Tibial nerve (tissue), 4 donors: ENCODE measurements around the gene RCSD1. TPM values are rescaled to one million over a fixed set of nuclear protein-coding genes. Genes with fewer than 3 reads are reported as not detected.

Experiments
- DNase-seq, 2 donors: peaks; one replicate each; pipeline ENCODE4 v3.0.0-alpha.2; 2019; ENCODE audit warnings: low spot score in 2 of 2
- H3K27ac ChIP-seq, 4 donors: fragments of 200-600 bp; sonication (generic) in 3 of 4; one replicate each; pipeline ENCODE4 v1.5.1; 2017 to 2019; ENCODE audit warnings: mild to moderate bottlenecking in 1 of 4
- H3K27me3 ChIP-seq, 2 donors: fragments of 200-600 bp; sonication (generic) in 1 of 2; one replicate each; pipeline versions ENCODE4 v1.5.1 to v1.6.0; 2017 to 2019
- H3K36me3 ChIP-seq, 3 donors: fragments of 200-600 bp; sonication (generic); one replicate each; pipeline ENCODE4 v1.5.1; 2018 to 2019
- H3K4me1 ChIP-seq, 4 donors: fragments of 200-600 bp; sonication (generic) in 3 of 4; one replicate each; pipeline ENCODE4 v1.5.1; 2017 to 2019
- H3K4me3 ChIP-seq, 4 donors: fragments of 200-600 bp; sonication (generic) in 3 of 4; one replicate each; pipeline ENCODE4 v1.5.1; 2017 to 2019; ENCODE audit warnings: mild to moderate bottlenecking in 1 of 4, moderate library complexity in 1 of 4
- H3K9me3 ChIP-seq, 4 donors: fragments of 200-600 bp; sonication (generic) in 3 of 4; one replicate each; pipeline ENCODE4 v1.5.1; 2017 to 2019
- EP300 ChIP-seq, 2 donors: sonication (generic); formaldehyde crosslinking; IDR thresholded peaks; one replicate each; pipeline ENCODE4 v1.6.1; 2017; ENCODE audit warnings: antibody characterized with exemption in 2 of 2, mild to moderate bottlenecking in 1 of 2
- POLR2A ChIP-seq, 2 donors: fragments of 450-650 bp; IDR thresholded peaks; one replicate each; pipeline ENCODE4 v1.6.1; 2017; ENCODE audit warnings: antibody characterized with exemption in 2 of 2, mild to moderate bottlenecking in 2 of 2, moderate library complexity in 2 of 2
- WGBS, 2 donors: methylation state at CpG; one replicate each; pipeline ENCODE4 v1.1.5; 2018; 5-methylcytosine and 5-hydroxymethylcytosine counted together
- total RNA-seq, 4 donors: library from RNA; depleted of rRNA; stranded (reverse); fragments of >200 nt; gene quantifications; one replicate each; pipeline ENCODE4 v1.1.0, GENCODE V29; 2016
- TF ChIP-seq, protein P1 (sequence below), 5 experiments: fragments of 200-600 bp in 3 of 5; fragments of 450-650 bp in 2 of 5; sonication (generic) in 3 of 5; IDR thresholded peaks; one replicate each; pipeline ENCODE4 v1.5.1; 2016 to 2019; ENCODE audit warnings: antibody characterized with exemption in 5 of 5, mild to moderate bottlenecking in 3 of 5, moderate library complexity in 2 of 5

The RCSD1 gene
- total RNA-seq, 4 donors from 2014 or later, result 10.0 to 17.7 (median 12.9) TPM

DNA sequence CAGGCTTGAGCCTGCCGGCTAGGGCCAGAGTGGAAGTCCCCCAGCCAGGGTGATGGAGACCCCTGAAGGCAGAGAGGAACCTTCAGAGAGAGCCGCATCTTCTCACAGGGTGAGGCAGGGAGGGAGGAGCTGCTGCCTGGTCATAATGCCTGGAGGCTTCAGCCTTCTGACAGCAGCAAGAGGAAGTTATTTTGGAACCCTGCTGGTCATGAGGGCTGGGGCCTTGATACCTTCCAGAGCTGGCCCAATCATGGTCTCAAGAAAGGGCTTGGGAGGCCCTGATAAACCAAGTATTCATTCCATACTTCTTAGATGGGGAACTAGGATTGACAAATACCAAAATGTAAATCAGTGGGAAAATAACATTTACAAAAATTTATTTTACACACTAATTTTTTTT lies 65.1 kb downstream of the RCSD1 start:
- H3K36me3 ChIP-seq, result peaks cover 0 to 5% (median 0%) of the 10 kb centered on the region in 3 donors
- peaks cover 0 to 3% (median 0%) of the 10 kb centered on the region in 4 donors for H3K4me1 ChIP-seq
- no peak overlapping the region for H3K27ac ChIP-seq
- no peak for DNase-seq
- TF ChIP-seq, protein P1, sequence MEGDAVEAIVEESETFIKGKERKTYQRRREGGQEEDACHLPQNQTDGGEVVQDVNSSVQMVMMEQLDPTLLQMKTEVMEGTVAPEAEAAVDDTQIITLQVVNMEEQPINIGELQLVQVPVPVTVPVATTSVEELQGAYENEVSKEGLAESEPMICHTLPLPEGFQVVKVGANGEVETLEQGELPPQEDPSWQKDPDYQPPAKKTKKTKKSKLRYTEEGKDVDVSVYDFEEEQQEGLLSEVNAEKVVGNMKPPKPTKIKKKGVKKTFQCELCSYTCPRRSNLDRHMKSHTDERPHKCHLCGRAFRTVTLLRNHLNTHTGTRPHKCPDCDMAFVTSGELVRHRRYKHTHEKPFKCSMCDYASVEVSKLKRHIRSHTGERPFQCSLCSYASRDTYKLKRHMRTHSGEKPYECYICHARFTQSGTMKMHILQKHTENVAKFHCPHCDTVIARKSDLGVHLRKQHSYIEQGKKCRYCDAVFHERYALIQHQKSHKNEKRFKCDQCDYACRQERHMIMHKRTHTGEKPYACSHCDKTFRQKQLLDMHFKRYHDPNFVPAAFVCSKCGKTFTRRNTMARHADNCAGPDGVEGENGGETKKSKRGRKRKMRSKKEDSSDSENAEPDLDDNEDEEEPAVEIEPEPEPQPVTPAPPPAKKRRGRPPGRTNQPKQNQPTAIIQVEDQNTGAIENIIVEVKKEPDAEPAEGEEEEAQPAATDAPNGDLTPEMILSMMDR (IDR thresholded peaks at IDR 0.05), result no peak
- TF ChIP-seq POLR2A (IDR thresholded peaks at IDR 0.05) (no peak), EP300 (IDR thresholded peaks at IDR 0.05) (no peak)
- 73 to 78% methylated on average over 2 of the region's 2 CpGs for WGBS, 2 donors
- H3K9me3 ChIP-seq, result no peaks in the 10 kb centered on the region
- H3K27me3 ChIP-seq, result no peaks in the 10 kb centered on the region
- H3K4me3 ChIP-seq, result no peak overlapping the region

DNA sequence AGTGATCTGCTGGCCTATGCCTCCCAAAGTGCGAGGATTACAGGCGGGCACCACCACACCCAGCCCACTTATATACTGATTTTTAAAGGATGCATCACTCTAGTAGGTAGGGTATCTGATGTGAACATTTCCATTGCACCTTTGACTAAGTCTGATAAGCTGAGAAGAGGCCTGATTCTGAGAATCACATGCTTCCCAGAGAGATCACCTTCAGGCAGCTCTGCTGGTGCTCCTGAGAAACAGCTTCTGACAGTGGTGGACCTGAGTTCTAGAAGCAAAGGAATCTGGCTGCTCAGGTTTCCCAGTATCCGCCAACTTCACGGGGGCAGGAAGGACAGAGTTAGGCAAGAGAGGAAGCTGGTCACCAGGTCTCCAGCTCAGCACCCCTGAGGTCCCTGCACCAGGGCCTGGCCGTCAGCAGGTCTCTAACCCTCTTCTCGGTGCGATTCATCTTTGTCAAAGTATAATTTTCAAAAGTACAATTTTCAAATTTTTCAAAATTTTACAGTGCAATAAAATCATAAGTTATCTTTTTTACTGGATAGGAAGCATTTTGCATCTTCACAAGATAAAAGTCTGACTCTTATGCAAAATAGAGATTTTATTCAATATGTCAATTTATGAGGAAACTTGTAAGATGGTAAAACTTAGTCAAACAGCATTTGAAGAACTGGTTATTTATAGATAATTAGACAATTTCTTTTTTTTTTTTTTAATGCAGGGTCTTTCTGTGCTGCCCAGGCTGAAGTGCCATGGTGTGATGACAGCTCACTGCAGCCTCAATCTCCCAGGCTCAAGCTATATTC lies 65.9 kb downstream of the RCSD1 start:
- Histone ChIP-seq H3K36me3 (peaks cover 0 to 5% (median 0%) of the 10 kb centered on the region in 3 donors), H3K27ac (no peak overlapping the region), H3K4me3 (no peak overlapping the region), H3K27me3 (no peaks in the 10 kb centered on the region), H3K4me1 (peaks cover 0 to 3% (median 0%) of the 10 kb centered on the region in 4 donors), H3K9me3 (no peaks in the 10 kb centered on the region)
- TF ChIP-seq, protein P1 (IDR thresholded peaks at IDR 0.05), result no peak
- no peak for TF ChIP-seq POLR2A (IDR thresholded peaks at IDR 0.05)
- no peak for TF ChIP-seq EP300 (IDR thresholded peaks at IDR 0.05)
- 94% methylated on average over 7 of the region's 7 CpGs for WGBS, 2 donors
- DNase-seq, result no peak

DNA sequence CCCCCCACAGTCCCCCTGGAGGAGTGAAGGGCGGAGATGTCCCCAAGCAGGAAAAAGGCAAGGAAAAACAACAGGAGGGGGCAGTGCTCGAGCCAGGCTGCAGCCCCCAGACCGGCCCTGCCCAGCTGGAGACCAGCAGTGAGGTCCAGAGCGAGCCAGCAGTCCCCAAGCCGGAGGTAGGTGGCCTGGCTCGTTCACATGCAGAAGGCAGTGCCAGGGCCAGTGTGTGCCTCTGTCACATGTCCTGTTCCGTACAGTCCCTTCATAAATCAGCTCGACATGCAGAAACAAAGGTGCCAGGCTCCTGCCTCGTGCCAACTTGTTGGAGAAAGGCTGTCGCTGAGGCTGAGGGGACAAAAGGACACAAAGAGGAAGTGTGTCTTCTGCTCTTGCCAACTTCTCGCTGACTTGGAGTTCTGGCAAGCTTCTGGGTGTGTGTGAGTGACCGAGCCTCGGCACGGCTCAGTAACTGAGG lies 67.7 kb downstream of the RCSD1 start:
- peaks cover 0 to 3% (median 0%) of the 10 kb centered on the region in 4 donors for H3K4me1 ChIP-seq
- 30 to 49% methylated on average over 14 of the region's 14 CpGs for WGBS, 2 donors
- no peak for TF ChIP-seq POLR2A (IDR thresholded peaks at IDR 0.05)
- TF ChIP-seq EP300 (IDR thresholded peaks at IDR 0.05), result peak in 1 of 2 donors; percentile 52
- peak in 1 of 2 donors; percentile 14 for DNase-seq
- peaks cover 0 to 5% (median 0%) of the 10 kb centered on the region in 3 donors for H3K36me3 ChIP-seq
- no peak overlapping the region for H3K4me3 ChIP-seq
- no peaks in the 10 kb centered on the region for H3K9me3 ChIP-seq
- H3K27ac ChIP-seq, result peak overlapping the region in 1 of 4 donors; percentile 3
- H3K27me3 ChIP-seq, result no peaks in the 10 kb centered on the region

DNA sequence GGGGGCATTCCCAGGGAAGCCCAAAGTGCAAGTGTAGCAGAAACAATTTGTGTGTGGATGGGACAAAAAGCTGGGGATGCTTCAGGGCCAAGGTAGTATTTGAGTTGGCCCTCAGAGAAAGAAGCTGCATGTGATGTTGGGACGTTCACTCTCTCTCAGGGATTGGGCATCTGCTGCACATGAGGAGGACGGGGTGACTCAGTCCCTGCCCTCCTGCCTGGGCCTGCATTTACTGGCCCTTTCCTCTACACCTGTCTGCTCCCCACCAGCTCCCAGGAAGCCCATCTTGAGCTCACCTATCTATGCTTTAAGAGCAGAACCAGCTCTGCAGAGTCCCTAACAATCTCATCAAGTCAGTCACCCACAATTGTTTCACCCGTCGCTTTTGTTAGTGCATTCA lies 68.3 kb downstream of the RCSD1 start:
- TF ChIP-seq EP300 (IDR thresholded peaks at IDR 0.05) (no peak), POLR2A (IDR thresholded peaks at IDR 0.05) (no peak)
- TF ChIP-seq, protein P1 (IDR thresholded peaks at IDR 0.05), result no peak
- WGBS, 2 donors, result 87 to 89% methylated on average over 4 of the region's 4 CpGs
- H3K4me1 ChIP-seq, result peaks cover 0 to 3% (median 0%) of the 10 kb centered on the region in 4 donors
- no peaks in the 10 kb centered on the region for H3K9me3 ChIP-seq
- DNase-seq, result no peak
- H3K27me3 ChIP-seq, result no peaks in the 10 kb centered on the region
- no peak overlapping the region for H3K27ac ChIP-seq
- peaks cover 0 to 5% (median 0%) of the 10 kb centered on the region in 3 donors for H3K36me3 ChIP-seq
- no peak overlapping the region for H3K4me3 ChIP-seq

DNA sequence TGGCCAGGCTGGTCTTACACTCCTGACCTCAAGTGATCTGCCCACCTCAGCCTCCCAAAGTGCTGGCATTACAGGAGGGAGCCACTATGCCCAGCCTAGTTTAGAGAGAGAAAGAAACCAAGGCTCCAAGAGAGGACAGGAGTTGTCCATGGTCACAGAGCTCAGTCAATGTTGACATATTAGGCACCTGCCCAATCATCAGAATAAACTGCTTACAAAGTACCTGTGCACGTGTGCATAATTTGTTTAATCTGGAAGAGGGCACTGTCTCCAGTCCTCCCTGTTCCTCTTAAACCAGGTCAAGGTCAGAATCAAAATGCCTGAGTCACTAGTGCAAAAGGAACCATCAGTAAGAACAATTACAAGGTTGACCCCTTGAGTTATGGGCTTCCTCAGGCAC lies 71.5 kb downstream of the RCSD1 start:
- H3K27me3 ChIP-seq, result no peaks in the 10 kb centered on the region
- no peak overlapping the region for H3K4me3 ChIP-seq
- no peak for DNase-seq
- no peak overlapping the region for H3K27ac ChIP-seq
- 86 to 90% methylated on average over 1 of the region's 1 CpG for WGBS, 2 donors
- H3K9me3 ChIP-seq, result no peaks in the 10 kb centered on the region
- TF ChIP-seq EP300 (IDR thresholded peaks at IDR 0.05) (no peak), POLR2A (IDR thresholded peaks at IDR 0.05) (no peak)
- TF ChIP-seq, protein P1 (IDR thresholded peaks at IDR 0.05), result no peak
- peaks cover 0 to 5% (median 0%) of the 10 kb centered on the region in 3 donors for H3K36me3 ChIP-seq
- peaks cover 0 to 18% (median 0%) of the 10 kb centered on the region in 4 donors for H3K4me1 ChIP-seq
